GM21528 (cell line): Measurements from ENCODE around the gene TMIE.

ENCODE experiments used
- ATAC-seq: cut with Tn5 transposase; IDR thresholded peaks from one replicate; pipeline ENCODE4 v1.9.1; 2021; ENCODE audit warnings: mild to moderate bottlenecking, moderate library complexity; ENCODE audit not compliant: unreplicated experiment, low FRiP score

Gene TMIE

DNA sequence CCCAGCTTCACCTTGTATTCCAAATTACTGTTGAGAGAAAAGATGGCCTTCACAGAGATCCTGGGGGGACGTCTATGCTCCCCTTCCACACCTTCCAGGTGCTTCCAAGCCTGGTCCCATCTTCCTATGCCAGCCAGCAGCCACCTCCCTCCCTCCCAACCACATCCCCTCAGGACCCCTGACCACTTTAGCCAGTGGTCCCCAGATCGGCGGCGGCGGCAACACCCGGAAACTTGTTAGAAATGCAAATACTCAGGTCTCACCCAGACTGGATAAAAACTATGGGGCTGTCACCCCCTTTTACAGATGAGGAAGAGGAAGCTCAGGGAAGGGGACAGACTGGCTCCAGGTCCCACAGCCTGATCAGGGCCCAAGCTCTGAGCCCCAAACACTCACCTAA lies 54.5 kb downstream of the TMIE start:
- ATAC-seq, result no peak

DNA sequence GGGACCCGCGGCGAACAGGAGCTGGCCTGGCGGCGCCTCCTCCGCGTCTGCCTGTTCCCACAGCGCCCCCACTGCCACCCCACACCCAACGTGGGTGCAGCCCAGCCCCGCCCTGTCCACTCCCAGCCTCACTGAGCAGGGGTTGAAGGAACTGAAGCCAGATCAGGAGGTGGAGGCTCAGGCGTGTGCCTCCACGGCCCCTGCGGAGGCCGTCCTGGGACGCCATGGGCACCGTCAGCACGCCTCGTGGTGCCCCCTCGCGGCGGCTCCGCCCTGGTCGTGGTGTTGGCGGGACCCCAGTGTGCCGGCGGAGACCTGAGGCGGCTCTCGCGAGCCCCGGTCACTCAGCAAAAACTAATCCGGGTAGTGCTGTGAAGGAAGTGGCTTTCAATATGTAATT lies 55.5 kb downstream of the TMIE start:
- no peak for ATAC-seq

DNA sequence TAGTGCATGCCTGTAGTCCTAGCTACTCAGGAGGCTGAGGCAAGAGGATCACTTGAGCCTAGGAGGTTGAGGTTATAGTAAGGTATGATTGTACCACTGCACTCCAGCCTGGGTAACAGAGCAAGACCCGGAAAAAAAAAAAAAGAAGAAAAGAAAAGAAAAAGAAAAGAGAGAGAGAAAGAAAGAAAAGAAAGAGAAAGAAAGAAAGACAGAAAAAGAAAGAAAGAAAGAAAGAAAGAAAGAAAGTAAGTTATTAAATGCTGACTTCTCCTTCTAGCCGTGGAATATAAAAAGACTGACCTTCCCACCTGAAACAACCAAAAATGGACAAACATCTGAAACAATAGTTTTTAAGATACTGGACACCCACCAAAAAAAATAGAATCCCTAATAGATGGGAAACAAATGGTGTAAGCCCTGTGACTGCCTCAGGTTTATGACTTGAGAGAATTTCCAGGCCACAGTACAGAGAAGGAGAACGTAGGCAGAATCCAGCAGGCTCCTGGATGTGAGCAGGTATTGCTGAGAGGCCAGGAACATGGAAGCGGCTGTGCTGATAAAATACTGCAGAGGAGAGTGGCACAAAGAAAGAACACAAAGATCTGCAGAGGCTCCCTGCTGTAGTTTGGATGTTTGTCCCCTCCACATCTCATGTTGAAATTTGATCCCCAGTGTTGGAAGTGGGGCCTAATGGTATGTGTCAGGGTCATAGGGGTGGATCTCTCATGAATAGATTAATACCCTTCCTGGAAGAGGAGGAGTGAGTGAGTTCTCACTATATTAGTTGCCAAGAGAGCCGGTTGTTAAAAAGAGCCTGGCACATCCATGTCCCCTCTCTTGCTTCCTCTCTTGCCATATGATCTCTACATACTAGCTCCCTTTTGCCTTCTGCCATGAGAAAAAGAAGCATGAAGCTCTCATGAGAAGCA lies 58.3 kb downstream of the TMIE start:
- no peak for ATAC-seq
